ENCODE measurements around the gene RNASEL. TPM values are rescaled to one million over a fixed set of nuclear protein-coding genes. Genes with fewer than 3 reads are reported as not detected.

The RNASEL gene, protein sequence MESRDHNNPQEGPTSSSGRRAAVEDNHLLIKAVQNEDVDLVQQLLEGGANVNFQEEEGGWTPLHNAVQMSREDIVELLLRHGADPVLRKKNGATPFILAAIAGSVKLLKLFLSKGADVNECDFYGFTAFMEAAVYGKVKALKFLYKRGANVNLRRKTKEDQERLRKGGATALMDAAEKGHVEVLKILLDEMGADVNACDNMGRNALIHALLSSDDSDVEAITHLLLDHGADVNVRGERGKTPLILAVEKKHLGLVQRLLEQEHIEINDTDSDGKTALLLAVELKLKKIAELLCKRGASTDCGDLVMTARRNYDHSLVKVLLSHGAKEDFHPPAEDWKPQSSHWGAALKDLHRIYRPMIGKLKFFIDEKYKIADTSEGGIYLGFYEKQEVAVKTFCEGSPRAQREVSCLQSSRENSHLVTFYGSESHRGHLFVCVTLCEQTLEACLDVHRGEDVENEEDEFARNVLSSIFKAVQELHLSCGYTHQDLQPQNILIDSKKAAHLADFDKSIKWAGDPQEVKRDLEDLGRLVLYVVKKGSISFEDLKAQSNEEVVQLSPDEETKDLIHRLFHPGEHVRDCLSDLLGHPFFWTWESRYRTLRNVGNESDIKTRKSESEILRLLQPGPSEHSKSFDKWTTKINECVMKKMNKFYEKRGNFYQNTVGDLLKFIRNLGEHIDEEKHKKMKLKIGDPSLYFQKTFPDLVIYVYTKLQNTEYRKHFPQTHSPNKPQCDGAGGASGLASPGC
- 2.7 and 2.9 TPM in 2 replicates for total RNA-seq (2022)
- percentile 47 among the genes with signal in this experiment for Bru-seq, nascent RNA
- percentile 55 among the genes with signal in this experiment for BruChase-seq, experiment 1, labeled RNA remaining after a 2-hour chase
- percentile 47 among the genes with signal in this experiment for BruChase-seq, experiment 2, labeled RNA remaining after a 6-hour chase
- long read RNA-seq, full-length matches to known transcripts = 10 of 15 reads
- long read RNA-seq, partial matches to known transcripts = 2 of 15 reads
- long read RNA-seq, other reads (novel, unspliced or antisense) = 3 of 15 reads

DNA sequence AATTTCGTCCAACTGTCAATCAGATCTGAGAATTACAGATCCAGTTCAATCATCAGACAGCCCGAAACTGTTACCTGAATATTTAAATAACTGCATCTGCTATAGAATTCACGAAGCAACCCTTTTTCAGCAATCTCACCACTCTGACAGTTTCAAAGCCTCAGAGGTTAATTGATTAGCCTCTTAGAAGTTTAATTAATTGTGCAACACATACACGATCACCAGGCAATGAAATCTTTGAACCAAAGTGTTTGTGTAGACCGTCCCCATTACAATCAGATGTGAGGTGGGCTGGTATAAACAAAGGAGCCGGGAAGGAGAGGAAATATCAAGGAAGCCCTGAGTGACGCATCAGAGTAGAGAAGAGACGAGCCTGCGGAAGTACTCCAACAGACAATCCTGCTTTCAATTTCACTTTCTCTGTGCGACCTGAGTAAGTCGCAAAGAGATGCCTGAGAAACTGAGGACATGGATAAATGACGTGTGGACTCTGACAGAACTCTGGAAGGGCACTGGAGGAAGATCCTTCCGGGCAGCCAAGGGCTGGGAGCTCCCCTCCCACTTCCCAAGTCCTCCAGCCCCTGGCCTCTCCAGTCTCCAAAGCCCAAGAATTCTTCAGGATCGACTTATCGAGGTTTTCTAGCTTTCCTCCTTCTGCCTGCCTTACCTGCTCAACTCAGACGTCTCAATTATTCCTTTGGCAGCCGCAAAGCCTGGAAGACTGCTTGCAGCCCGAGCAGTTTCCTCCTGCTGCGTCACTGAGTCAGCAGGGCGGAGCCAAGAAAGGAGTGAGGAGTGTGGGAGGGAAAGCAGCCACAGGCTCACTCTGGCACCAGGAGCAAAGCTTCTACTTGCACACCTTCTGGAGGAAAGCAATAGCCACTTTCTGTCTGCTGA is at the start of gene RNASEL:
RNASEL (minus strand) TSS at position 757 of the 897 bp plus-strand sequence. CDS start 2,450 bp downstream, outside the sequence.
- no peaks in the 10 kb centered on the region for H3K9me3 ChIP-seq
- H3K36me3 ChIP-seq (ENCODE audit: control insufficient read depth, insufficient read depth, low read length) = no peaks in the 10 kb centered on the region
- TSS peak; percentile 48 for BruUV-seq (replicated peaks)
- Mint-ChIP-seq H3K4me1 (ENCODE audit: low read depth, unreplicated experiment) (no peaks in the 10 kb centered on the region), H3K27me3 (ENCODE audit: insufficient read depth, unreplicated experiment) (no peaks in the 10 kb centered on the region), H3K27ac (ENCODE audit: unreplicated experiment) (peak within 1 kb of the TSS; percentile 85), H3K9me3 (ENCODE audit: unreplicated experiment) (no peaks in the 10 kb centered on the region), H3K4me3 (ENCODE audit: unreplicated experiment) (peak within 1 kb of the TSS; percentile 88), H3K36me3 (ENCODE audit: insufficient read depth, unreplicated experiment) (no peaks in the 10 kb centered on the region)
- TF ChIP-seq, protein P1, sequence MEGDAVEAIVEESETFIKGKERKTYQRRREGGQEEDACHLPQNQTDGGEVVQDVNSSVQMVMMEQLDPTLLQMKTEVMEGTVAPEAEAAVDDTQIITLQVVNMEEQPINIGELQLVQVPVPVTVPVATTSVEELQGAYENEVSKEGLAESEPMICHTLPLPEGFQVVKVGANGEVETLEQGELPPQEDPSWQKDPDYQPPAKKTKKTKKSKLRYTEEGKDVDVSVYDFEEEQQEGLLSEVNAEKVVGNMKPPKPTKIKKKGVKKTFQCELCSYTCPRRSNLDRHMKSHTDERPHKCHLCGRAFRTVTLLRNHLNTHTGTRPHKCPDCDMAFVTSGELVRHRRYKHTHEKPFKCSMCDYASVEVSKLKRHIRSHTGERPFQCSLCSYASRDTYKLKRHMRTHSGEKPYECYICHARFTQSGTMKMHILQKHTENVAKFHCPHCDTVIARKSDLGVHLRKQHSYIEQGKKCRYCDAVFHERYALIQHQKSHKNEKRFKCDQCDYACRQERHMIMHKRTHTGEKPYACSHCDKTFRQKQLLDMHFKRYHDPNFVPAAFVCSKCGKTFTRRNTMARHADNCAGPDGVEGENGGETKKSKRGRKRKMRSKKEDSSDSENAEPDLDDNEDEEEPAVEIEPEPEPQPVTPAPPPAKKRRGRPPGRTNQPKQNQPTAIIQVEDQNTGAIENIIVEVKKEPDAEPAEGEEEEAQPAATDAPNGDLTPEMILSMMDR (IDR thresholded peaks at IDR 0.05; ENCODE audit: insufficient read depth in 1 of 2, low read depth in 1 of 2, low read length in 1 of 2, severe bottlenecking in 1 of 2, unreplicated experiment in 1 of 2) = no peak
- intact Hi-C loops (cut with micrococcal nuclease; ENCODE audit: unreplicated experiment) = no loop called here
- ChIA-PET POLR2A (interaction anchor here (1.2 kb wide), 1 partner anchor 165 kb away, joined by 3 read pairs; no protein-coding TSS in a partner anchor), CTCF (interaction anchor here (0.9 to 1.9 kb wide), 6 partner anchors 10 to 506 kb away, joined by 3 to 10 read pairs (median 6); no protein-coding TSS in a partner anchor)
- H3K4me1 ChIP-seq = no peaks in the 10 kb centered on the region
- peak within 1 kb of the TSS; percentile 41 for H3K4me3 ChIP-seq (ENCODE audit: low read depth, low read length)
- DNase-seq = peak; percentile 63 to 66
- H3K27me3 ChIP-seq (replicated peaks; ENCODE audit: control insufficient read depth, insufficient read depth, low read length) = no peaks in the 10 kb centered on the region

DNA sequence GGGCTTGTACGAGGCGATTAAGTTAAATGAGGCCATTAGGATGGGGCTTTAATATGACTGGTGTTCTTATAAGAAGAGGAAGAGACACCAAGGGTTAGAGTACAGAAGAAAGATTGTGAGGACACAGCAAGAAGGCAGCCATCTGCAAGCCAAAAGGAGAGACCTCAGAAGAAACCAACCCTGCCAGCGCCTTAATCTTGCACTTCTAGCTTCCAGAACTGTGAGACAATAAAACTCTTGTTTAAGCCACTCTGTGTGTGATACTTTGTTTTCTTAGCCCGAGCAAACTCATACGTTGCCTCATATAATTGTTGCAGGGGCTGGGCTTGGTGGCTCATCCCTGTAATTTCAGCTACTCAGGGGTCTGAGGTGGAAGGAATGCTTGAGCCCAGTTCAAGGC is 48.7 kb upstream of the RNASEL start:
- Mint-ChIP-seq H3K27ac (ENCODE audit: unreplicated experiment) (no peak overlapping the region), H3K4me3 (ENCODE audit: unreplicated experiment) (no peak overlapping the region), H3K4me1 (ENCODE audit: low read depth, unreplicated experiment) (peaks cover 12% of the 10 kb centered on the region), H3K27me3 (ENCODE audit: insufficient read depth, unreplicated experiment) (no peaks in the 10 kb centered on the region), H3K9me3 (ENCODE audit: unreplicated experiment) (no peaks in the 10 kb centered on the region), H3K36me3 (ENCODE audit: insufficient read depth, unreplicated experiment) (no peaks in the 10 kb centered on the region)
- no peak for DNase-seq
- BruUV-seq (replicated peaks) = no TSS peak
- H3K9me3 ChIP-seq = no peaks in the 10 kb centered on the region
- TF ChIP-seq, protein P1 (IDR thresholded peaks at IDR 0.05; ENCODE audit: insufficient read depth in 1 of 2, low read depth in 1 of 2, low read length in 1 of 2, severe bottlenecking in 1 of 2, unreplicated experiment in 1 of 2) = no peak
- no peaks in the 10 kb centered on the region for H3K27me3 ChIP-seq (replicated peaks; ENCODE audit: control insufficient read depth, insufficient read depth, low read length)
- H3K4me1 ChIP-seq = 0 out of 2 replicates have a peak, but pooled peaks cover under 1% of the 10 kb centered on the region
- H3K4me3 ChIP-seq (ENCODE audit: low read depth, low read length) = no peak overlapping the region
- CTCF ChIA-PET = no interaction called here
- H3K36me3 ChIP-seq (ENCODE audit: control insufficient read depth, insufficient read depth, low read length) = no peaks in the 10 kb centered on the region
- intact Hi-C loops (cut with micrococcal nuclease; ENCODE audit: unreplicated experiment) = no loop called here
- POLR2A ChIA-PET = no interaction called here
